GM19025 (cell line): ENCODE data around the gene PRDM5.
"Not testable (repeated sequence)": the region's sequence is repeated elsewhere in the genome, so short reads cannot be mapped to it uniquely, and the experiment has no call there.

Source experiments
- ATAC-seq: cut with Tn5 transposase; IDR thresholded peaks from one replicate; pipeline ENCODE4 v1.9.1; 2021; ENCODE audit warnings: mild to moderate bottlenecking, low read depth, moderate library complexity; ENCODE audit not compliant: unreplicated experiment

Gene PRDM5

DNA sequence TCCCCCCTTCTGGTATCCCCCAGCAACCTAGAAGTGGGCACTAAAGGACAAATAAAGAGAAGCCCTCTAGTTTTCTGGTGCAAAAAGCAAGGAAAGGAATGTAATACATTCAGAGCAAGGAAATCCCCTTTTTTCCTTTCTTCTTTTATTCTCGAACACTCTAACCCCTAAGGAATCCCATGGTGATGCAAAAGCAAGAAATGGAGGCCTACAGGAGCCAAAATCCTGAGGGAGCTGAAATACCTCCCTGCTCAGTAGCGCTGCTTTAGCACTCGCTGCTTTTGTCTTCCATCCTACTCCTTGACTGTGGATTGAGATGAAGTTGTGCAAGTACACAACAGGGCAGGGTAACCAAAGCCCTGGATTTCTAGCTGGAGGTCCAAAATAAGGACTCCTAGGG, 251.0 kb downstream of the PRDM5 start:
- ATAC-seq: no peak

GRCh38 chr4:120667102-120667501, 255.4 kb downstream of the PRDM5 start:
- no peak for ATAC-seq

DNA sequence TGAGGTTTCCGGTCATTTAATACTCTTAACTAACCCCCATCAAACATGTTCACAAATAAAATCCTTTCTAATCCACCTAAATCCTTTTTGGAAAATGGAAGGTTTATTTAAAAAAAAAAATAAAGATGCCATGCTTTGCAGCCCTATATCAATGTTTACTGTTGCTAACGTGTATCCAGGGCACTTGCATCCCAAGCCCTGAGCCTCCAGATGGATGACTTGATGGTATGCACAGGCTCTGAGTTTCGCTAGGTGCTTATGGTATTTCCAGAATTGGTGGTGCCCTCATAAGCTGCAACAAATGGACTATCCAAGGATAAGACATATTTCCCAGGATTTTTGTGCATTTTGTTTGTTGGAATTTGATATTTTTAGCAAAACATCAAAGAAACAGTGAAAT, 257.7 kb downstream of the PRDM5 start:
- no peak for ATAC-seq

DNA sequence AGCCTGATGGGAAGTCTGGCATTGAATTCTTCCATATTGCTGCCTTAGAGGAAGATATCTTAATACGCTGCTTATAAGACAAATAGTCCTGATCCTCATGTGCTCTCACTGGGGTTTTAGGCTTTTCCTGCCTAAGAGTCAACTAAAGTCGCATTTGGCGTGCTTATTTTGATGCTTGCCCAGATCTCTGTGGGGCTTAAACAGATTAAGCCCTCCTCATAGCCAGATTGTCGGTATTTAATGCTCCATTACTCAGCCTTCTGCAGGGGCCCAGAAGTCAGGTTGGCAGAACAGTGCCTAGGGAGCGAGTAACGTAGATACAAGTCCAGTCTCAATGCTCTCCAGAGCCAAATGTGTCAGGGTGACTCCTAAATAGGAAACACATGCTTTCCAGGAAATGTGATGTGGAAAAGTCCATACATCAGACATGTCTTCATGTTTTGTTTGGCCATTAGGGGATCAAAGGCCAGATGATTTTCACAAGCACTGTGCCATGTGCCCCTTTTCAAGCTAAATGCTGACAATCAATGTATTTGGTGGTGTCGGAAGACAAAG, 262.8 kb downstream of the PRDM5 start:
- no peak for ATAC-seq

- ATAC-seq: no peak
These were observed 263.8 kb downstream of the PRDM5 start for GRCh38 chr4:120658772-120659171.

DNA sequence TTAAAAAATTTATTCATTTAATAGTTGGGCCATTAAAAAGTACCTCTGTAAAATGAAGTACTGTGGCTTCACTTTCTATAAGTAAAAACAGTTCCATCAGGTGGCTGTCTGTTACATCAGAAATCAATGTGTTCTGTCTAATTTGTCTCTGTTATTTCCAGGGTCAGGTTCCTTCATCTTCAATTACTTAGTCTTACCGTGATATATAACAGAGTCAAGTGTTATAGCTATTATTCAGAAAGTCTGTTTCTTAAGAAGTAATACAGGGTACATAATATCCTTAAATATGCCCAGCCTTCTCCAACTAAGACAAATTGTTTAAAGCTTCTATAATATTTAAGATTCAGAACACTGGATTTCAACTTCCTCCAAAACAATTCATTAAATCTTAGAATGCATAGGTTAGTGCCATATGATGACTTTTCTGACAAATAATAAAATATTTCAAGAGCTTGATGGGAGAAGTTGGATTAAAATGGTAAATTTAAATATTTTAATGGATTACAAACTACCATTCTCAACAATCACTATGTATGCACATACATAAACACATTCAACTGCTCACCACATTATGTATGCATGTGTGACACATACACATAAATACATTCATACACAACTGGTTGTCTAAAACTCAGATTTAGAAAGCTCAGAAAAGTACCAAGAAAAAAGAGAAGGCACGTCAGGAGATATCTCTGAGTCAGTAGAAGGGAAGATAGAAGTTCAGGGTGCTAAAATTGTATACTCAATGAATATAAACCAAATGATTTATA, 268.5 kb downstream of the PRDM5 start:
- no peak for ATAC-seq

- ATAC-seq: not testable (repeated sequence)
These were observed 274.2 kb downstream of the PRDM5 start for GRCh38 chr4:120648336-120648735.
